ENCODE data around the gene DMD.

DMD gene

GRCh38 chrX:31252133-31252532 lies 1959.2 kb downstream of the DMD start:
- no peak for DNase-seq

GRCh38 chrX:31251336-31251735 lies 1960.0 kb downstream of the DMD start:
- DNase-seq: no peak

- DNase-seq: no peak
Measured at GRCh38 chrX:31245714-31246113, 1965.6 kb downstream of the DMD start.

- DNase-seq: no peak
Measured at GRCh38 chrX:31243804-31244203, 1967.5 kb downstream of the DMD start.

GRCh38 chrX:31240982-31241381 lies 1970.4 kb downstream of the DMD start:
- DNase-seq: no peak

GRCh38 chrX:31237189-31237588 lies 1974.2 kb downstream of the DMD start:
- DNase-seq: no peak

GRCh38 chrX:31236231-31236630 lies 1975.1 kb downstream of the DMD start:
- DNase-seq: no peak

GRCh38 chrX:31233941-31234496 lies 1977.3 kb downstream of the DMD start:
- no peak for DNase-seq

GRCh38 chrX:31232506-31232905 lies 1978.8 kb downstream of the DMD start:
- DNase-seq: no peak

GRCh38 chrX:31228909-31229308 lies 1982.4 kb downstream of the DMD start:
- DNase-seq: no peak

GRCh38 chrX:31228415-31228832 lies 1982.9 kb downstream of the DMD start:
- no peak for DNase-seq

- no peak for DNase-seq
Measured at GRCh38 chrX:31227250-31227649, 1984.1 kb downstream of the DMD start.

- no peak for DNase-seq
Measured at GRCh38 chrX:31225819-31226218, 1985.5 kb downstream of the DMD start.

GRCh38 chrX:31224381-31225012 lies 1986.9 kb downstream of the DMD start:
- no peak for DNase-seq

GRCh38 chrX:31223817-31224216 lies 1987.5 kb downstream of the DMD start:
- no peak for DNase-seq

GRCh38 chrX:31222946-31223345 lies 1988.4 kb downstream of the DMD start:
- DNase-seq: no peak

GRCh38 chrX:31219174-31219573 lies 1992.2 kb downstream of the DMD start:
- no peak for DNase-seq

- DNase-seq: no peak
Measured at GRCh38 chrX:31217084-31217483, 1994.3 kb downstream of the DMD start.

GRCh38 chrX:31215277-31215815 lies 1996.0 kb downstream of the DMD start:
- no peak for DNase-seq

- no peak for DNase-seq
Measured at GRCh38 chrX:31213941-31214340, 1997.4 kb downstream of the DMD start.

GRCh38 chrX:31212856-31213748 lies 1998.2 kb downstream of the DMD start:
- DNase-seq: no peak

GRCh38 chrX:31209005-31209628 lies 2002.2 kb downstream of the DMD start:
- DNase-seq: no peak

GRCh38 chrX:31201503-31201902 lies 2009.8 kb downstream of the DMD start:
- DNase-seq: no peak

Data from activated CD8-positive, alpha-beta memory T cell treated with anti-CD3 and anti-CD28 coated beads, Interleukin-2, amount 50 U/mL, for 4 hours (primary cell).